NCI-H2171 (cell line): ENCODE measurements around the gene PHAF1.
"Not testable (repeated sequence)": the region's sequence is repeated elsewhere in the genome, so short reads cannot be mapped to it uniquely, and the experiment has no call there.

Source experiments
- DNase-seq: peaks from one replicate; lab custom pipeline; 2025; lab: John Stamatoyannopoulos, UW

PHAF1 gene

GRCh38 chr16:67105246-67105645 is 4.5 kb upstream of the PHAF1 start:
- no peak for DNase-seq

GRCh38 chr16:67105881-67106280 is 3.9 kb upstream of the PHAF1 start:
- no peak for DNase-seq

- DNase-seq = no peak
These were observed 1.3 kb upstream of the PHAF1 start for GRCh38 chr16:67108489-67108888.

GRCh38 chr16:67108931-67109406 is 772 bp upstream of the PHAF1 start:
- DNase-seq = no peak

GRCh38 chr16:67111951-67112444 is 2.3 kb downstream of the PHAF1 start:
- DNase-seq = no peak

- DNase-seq = no peak
These were observed 3.1 kb downstream of the PHAF1 start for GRCh38 chr16:67112591-67113399.

- no peak for DNase-seq
These were observed 5.1 kb downstream of the PHAF1 start for GRCh38 chr16:67114793-67115192.

GRCh38 chr16:67115639-67116038 is 5.9 kb downstream of the PHAF1 start:
- no peak for DNase-seq

GRCh38 chr16:67116388-67117311 is 6.9 kb downstream of the PHAF1 start:
- DNase-seq = no peak

- no peak for DNase-seq
These were observed 8.0 kb downstream of the PHAF1 start for GRCh38 chr16:67117716-67118115.

- DNase-seq = no peak
These were observed 10.3 kb downstream of the PHAF1 start for GRCh38 chr16:67120025-67120424.

GRCh38 chr16:67122799-67123198 is 13.1 kb downstream of the PHAF1 start:
- DNase-seq = not testable (repeated sequence)

GRCh38 chr16:67128417-67128816 is 18.7 kb downstream of the PHAF1 start:
- no peak for DNase-seq

- no peak for DNase-seq
These were observed 19.1 kb downstream of the PHAF1 start for GRCh38 chr16:67128887-67129286.

- no peak for DNase-seq
These were observed 19.7 kb downstream of the PHAF1 start for GRCh38 chr16:67129422-67129821.

- DNase-seq = no peak
These were observed 27.9 kb downstream of the PHAF1 start for GRCh38 chr16:67137605-67138004.

- no peak for DNase-seq
These were observed 31.6 kb downstream of the PHAF1 start for GRCh38 chr16:67141391-67141790.

- DNase-seq = no peak
These were observed 32.6 kb downstream of the PHAF1 start for GRCh38 chr16:67142342-67142741.

GRCh38 chr16:67144943-67145342 is 35.2 kb downstream of the PHAF1 start:
- DNase-seq = no peak

GRCh38 chr16:67145746-67146145 is 36.0 kb downstream of the PHAF1 start:
- DNase-seq = no peak

- no peak for DNase-seq
These were observed 37.0 kb downstream of the PHAF1 start for GRCh38 chr16:67146523-67147357.
